A549 treated with CpdA at 1 μM for 4 hours (cell line): Measurements from ENCODE around the gene AKAP10. TPM values are rescaled to one million over a fixed set of nuclear protein-coding genes. Genes with fewer than 3 reads are reported as not detected.

Source experiments
- total RNA-seq: library from RNA; stranded (reverse); fragments of 200-300 nt; extraction: Qiagen RNA extraction; gene quantifications from 5 replicates; pipeline ENCODE4 v1.2.3, GENCODE V29; 2022; ENCODE audit warnings: low read depth

The AKAP10 gene, protein sequence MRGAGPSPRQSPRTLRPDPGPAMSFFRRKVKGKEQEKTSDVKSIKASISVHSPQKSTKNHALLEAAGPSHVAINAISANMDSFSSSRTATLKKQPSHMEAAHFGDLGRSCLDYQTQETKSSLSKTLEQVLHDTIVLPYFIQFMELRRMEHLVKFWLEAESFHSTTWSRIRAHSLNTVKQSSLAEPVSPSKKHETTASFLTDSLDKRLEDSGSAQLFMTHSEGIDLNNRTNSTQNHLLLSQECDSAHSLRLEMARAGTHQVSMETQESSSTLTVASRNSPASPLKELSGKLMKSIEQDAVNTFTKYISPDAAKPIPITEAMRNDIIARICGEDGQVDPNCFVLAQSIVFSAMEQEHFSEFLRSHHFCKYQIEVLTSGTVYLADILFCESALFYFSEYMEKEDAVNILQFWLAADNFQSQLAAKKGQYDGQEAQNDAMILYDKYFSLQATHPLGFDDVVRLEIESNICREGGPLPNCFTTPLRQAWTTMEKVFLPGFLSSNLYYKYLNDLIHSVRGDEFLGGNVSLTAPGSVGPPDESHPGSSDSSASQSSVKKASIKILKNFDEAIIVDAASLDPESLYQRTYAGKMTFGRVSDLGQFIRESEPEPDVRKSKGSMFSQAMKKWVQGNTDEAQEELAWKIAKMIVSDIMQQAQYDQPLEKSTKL
- total RNA-seq: 17.6 to 21.3 TPM (median 20.7 TPM) in 5 replicates

DNA sequence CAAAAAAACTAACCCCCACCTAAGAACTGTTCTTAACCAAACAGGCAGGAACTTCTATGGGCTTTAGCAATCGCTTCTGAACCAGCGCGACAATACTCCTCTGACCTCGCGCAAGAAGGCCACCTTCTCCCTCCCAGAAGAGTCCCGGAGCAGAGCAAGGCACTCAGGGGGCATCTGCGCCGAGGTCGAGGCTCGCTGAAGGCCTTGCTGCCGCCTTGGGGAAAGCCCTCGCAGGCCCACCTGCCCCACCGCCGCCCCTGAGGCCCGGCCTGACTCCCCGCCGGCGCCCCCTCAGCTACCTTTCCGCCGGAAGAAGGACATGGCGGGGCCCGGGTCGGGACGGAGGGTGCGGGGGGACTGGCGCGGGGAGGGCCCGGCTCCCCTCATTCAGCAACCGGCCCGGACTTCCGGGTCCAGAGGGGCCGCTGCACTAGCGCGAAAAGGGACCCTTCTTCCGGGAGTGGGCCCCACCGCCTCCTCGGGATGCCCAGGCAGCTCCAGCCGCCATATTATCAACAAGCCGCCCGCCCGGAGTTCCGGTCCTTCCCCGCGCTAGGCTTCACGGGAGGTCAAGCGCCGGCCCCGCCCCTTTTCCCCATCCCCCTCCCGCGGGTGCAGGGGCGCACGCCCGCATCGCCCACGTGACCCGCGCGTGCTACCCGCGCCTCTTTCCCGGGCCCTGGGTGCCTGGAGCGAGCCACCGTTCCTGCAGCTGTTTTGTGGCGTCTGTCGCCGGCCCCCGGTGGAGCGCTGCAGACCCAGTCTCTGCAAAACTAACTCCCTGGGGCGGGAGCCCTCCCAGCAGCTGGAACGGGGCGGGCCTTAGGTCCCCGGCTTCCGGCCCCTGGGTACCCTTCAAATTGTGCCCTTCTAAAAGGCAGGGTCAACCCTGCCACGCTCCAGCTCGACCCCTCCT lies at the start of gene AKAP10:
AKAP10 (minus strand) TSS at position 536 of the 916 bp plus-strand sequence; CDS start at position 387, 149 bp downstream.

DNA sequence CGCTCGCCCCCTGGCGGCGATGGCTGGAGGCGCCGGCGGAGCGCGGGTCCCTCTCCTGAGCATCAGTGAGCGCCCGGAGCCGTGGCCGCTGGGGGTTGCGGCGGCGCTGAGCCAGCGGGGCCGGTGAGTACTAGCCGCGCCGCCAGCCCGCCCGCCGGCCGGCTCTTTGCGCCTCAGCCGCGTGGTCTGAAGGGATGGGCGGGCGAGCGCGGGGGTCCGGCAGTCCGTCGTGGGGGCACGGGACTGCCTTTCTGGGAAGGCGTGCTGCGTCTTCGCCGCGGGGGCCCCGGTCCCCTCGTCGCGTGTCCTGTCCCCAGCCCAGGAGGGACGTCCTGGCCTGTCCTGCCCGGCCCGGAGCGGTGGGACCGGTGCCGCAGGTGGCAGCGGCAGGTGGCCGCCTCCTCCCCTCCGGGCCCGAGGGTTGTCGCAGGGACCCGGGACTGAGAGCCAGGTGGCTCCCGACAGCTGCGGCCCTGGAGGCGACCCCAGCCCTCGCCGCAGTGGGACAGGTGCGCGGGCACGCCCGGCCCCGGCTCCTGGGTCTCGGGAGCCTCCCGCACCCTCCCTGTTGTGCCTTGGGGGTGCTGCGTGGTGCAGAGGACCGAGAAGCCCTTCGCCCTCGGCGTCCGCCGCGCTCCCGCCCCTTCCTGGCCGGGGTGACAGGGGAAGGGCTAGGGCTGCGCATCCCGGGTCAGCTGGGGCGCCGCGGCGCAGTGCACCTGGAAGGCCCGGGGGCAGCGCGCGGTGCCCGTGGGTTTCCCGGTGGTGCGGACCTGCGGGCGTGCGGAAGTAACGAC lies 31.9 kb upstream of the AKAP10 start, which contains the start of gene SPECC1:
SPECC1 (plus strand) TSS at position 58 of the 797 bp plus-strand sequence. CDS start 87,293 bp downstream, outside the sequence.

DNA sequence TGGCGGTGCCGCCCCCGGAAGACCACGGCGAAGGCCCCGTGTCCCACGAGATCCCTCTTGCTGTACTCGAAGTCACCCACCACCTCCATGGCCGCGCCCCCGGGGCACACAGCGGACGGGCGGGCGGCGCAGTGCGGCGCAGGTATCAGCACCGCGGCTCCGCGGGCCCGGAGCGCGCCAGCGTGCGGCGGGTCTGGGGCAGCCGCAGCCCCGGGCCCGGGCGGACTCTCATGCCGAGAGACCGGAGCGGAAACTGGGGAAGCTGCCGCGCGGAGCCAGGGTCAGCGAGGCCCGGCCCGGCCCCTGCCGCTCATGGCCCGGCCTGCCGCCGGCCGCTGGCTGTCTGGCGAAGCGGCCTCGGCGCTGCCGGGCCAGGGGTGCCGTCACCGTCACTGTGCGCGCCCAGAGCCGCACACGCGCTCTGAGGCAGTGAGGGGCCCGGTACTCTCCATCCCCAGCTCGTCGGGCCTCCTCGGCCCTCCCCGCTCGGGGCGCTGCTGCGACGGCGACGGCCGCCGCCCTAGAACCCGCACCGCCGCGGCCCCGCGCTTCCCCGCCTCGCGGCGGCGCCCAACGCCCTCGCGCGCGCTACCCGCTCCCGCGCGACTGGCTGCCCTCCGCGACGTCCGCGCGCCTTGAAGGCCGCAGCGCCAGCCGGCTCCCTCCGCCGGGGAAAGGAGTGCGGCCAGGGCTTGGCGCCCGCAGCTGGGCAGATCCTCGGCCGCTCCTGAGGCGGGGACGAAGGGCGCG lies 110.1 kb downstream of the AKAP10 start, which contains the start of gene ULK2:
ULK2 (minus strand) TSS at position 608 of the 750 bp plus-strand sequence; CDS start at position 89, 519 bp downstream.

Other genes with a start within 250 kb of the AKAP10 start
- gene ALDH3A1, start 229.5 kb downstream of the AKAP10 start, total RNA-seq: 792 to 1,155 TPM (median 821 TPM) in 5 replicates
- 10.2 to 16.2 TPM (median 13.4 TPM) in 5 replicates for gene ULK2, start 109.9 kb downstream of the AKAP10 start, total RNA-seq
- 47.6 to 63.9 TPM (median 49.1 TPM) in 5 replicates for gene SPECC1, start 31.5 kb upstream of the AKAP10 start, total RNA-seq